Measurements from ENCODE around the gene LRRC8C.

Gene LRRC8C

GRCh38 chr1:89594096-89594740 lies 38.7 kb upstream of the LRRC8C start:
- no CpG with 5 or more reads among the region's 4 CpGs for WGBS (ENCODE audit: extremely low coverage, insufficient coverage, insufficient read length)
- no peak overlapping the region for H2BK12ac ChIP-seq (ENCODE audit: low read length)
- H3K36me3 ChIP-seq (ENCODE audit: control insufficient read depth in 1 of 2, insufficient read depth in 2 of 2, low read length in 2 of 2), result no peaks in the 10 kb centered on the region
- H3K4me1 ChIP-seq (ENCODE audit: control insufficient read depth in 1 of 2, insufficient read depth in 2 of 2, low read length in 2 of 2), result peaks cover 6 to 10% of the 10 kb centered on the region in 2 experiments
- H4K8ac ChIP-seq (ENCODE audit: low read depth, low read length), result no peak overlapping the region
- no peak overlapping the region for H3K4me3 ChIP-seq (ENCODE audit: low read depth, low read length)
- no peak overlapping the region for H3K18ac ChIP-seq (ENCODE audit: low read length)
- DNase-seq, result no peak
- no peaks in the 10 kb centered on the region for H3K79me2 ChIP-seq (ENCODE audit: control insufficient read depth, insufficient read depth, low read length, poor library complexity)
- H2BK5ac ChIP-seq (ENCODE audit: low read depth, low read length, poor library complexity), result no peak overlapping the region
- no peak overlapping the region for H3K4ac ChIP-seq (ENCODE audit: low read depth, low read length)
- H3K9me3 ChIP-seq (ENCODE audit: insufficient read depth, low read depth, low read length), result no peaks in the 10 kb centered on the region
- H3K79me1 ChIP-seq (ENCODE audit: low read length), result no peaks in the 10 kb centered on the region
- H4K91ac ChIP-seq (ENCODE audit: low read depth, low read length), result no peak overlapping the region
- H3K27ac ChIP-seq (ENCODE audit: low read depth, low read length), result no peak overlapping the region
- H3K23ac ChIP-seq (ENCODE audit: low read length), result no peak overlapping the region
- no peak overlapping the region for H2AK5ac ChIP-seq (ENCODE audit: low read length)
- H3K27me3 ChIP-seq (ENCODE audit: insufficient read depth, low read length), result no peaks in the 10 kb centered on the region
- no peak overlapping the region for H2BK120ac ChIP-seq (ENCODE audit: insufficient read depth, low read length, poor library complexity)
- H3K14ac ChIP-seq (ENCODE audit: low read length), result no peak overlapping the region
- no peak overlapping the region for H3K9ac ChIP-seq (ENCODE audit: low read length)
- H3K4me2 ChIP-seq (ENCODE audit: low read length), result no peak overlapping the region
- H2AFZ ChIP-seq (ENCODE audit: insufficient read depth, low read length, poor library complexity), result no peak overlapping the region
- no peak overlapping the region for H4K12ac ChIP-seq (ENCODE audit: low read depth, low read length)

GRCh38 chr1:89596698-89597097 lies 36.2 kb upstream of the LRRC8C start:
- H3K14ac ChIP-seq (ENCODE audit: low read length), result no peak overlapping the region
- no peaks in the 10 kb centered on the region for H3K9me3 ChIP-seq (ENCODE audit: insufficient read depth, low read depth, low read length)
- H3K4me3 ChIP-seq (ENCODE audit: low read depth, low read length), result no peak overlapping the region
- H3K4me2 ChIP-seq (ENCODE audit: low read length), result no peak overlapping the region
- WGBS (ENCODE audit: extremely low coverage, insufficient coverage, insufficient read length), result no CpG with 5 or more reads among the region's 2 CpGs
- no peaks in the 10 kb centered on the region for H3K79me1 ChIP-seq (ENCODE audit: low read length)
- H4K91ac ChIP-seq (ENCODE audit: low read depth, low read length), result no peak overlapping the region
- no peak overlapping the region for H3K9ac ChIP-seq (ENCODE audit: low read length)
- no peak overlapping the region for H4K8ac ChIP-seq (ENCODE audit: low read depth, low read length)
- no peaks in the 10 kb centered on the region for H3K27me3 ChIP-seq (ENCODE audit: insufficient read depth, low read length)
- H3K18ac ChIP-seq (ENCODE audit: low read length), result no peak overlapping the region
- no peak overlapping the region for H3K4ac ChIP-seq (ENCODE audit: low read depth, low read length)
- H4K12ac ChIP-seq (ENCODE audit: low read depth, low read length), result no peak overlapping the region
- H2AK5ac ChIP-seq (ENCODE audit: low read length), result no peak overlapping the region
- H3K23ac ChIP-seq (ENCODE audit: low read length), result no peak overlapping the region
- H2BK5ac ChIP-seq (ENCODE audit: low read depth, low read length, poor library complexity), result no peak overlapping the region
- H2AFZ ChIP-seq (ENCODE audit: insufficient read depth, low read length, poor library complexity), result no peak overlapping the region
- H2BK12ac ChIP-seq (ENCODE audit: low read length), result no peak overlapping the region
- no peaks in the 10 kb centered on the region for H3K36me3 ChIP-seq (ENCODE audit: control insufficient read depth in 1 of 2, insufficient read depth in 2 of 2, low read length in 2 of 2)
- H3K4me1 ChIP-seq (ENCODE audit: control insufficient read depth in 1 of 2, insufficient read depth in 2 of 2, low read length in 2 of 2), result no peaks in the 10 kb centered on the region
- DNase-seq, result no peak
- H2BK120ac ChIP-seq (ENCODE audit: insufficient read depth, low read length, poor library complexity), result no peak overlapping the region
- H3K79me2 ChIP-seq (ENCODE audit: control insufficient read depth, insufficient read depth, low read length, poor library complexity), result no peaks in the 10 kb centered on the region
- H3K27ac ChIP-seq (ENCODE audit: low read depth, low read length), result no peak overlapping the region

- H2AK5ac ChIP-seq (ENCODE audit: low read length), result no peak overlapping the region
- no peak overlapping the region for H3K4me3 ChIP-seq (ENCODE audit: low read depth, low read length)
- H3K9ac ChIP-seq (ENCODE audit: low read length), result no peak overlapping the region
- H4K8ac ChIP-seq (ENCODE audit: low read depth, low read length), result no peak overlapping the region
- peak in 1 of 2 donors; percentile 77 for DNase-seq
- H3K79me2 ChIP-seq (ENCODE audit: control insufficient read depth, insufficient read depth, low read length, poor library complexity), result no peaks in the 10 kb centered on the region
- no peaks in the 10 kb centered on the region for H3K27me3 ChIP-seq (ENCODE audit: insufficient read depth, low read length)
- no peak overlapping the region for H3K27ac ChIP-seq (ENCODE audit: low read depth, low read length)
- H3K36me3 ChIP-seq (ENCODE audit: control insufficient read depth in 1 of 2, insufficient read depth in 2 of 2, low read length in 2 of 2), result no peaks in the 10 kb centered on the region
- WGBS (ENCODE audit: extremely low coverage, insufficient coverage, insufficient read length), result no CpG with 5 or more reads among the region's 5 CpGs
- no peaks in the 10 kb centered on the region for H3K9me3 ChIP-seq (ENCODE audit: insufficient read depth, low read depth, low read length)
- no peak overlapping the region for H2AFZ ChIP-seq (ENCODE audit: insufficient read depth, low read length, poor library complexity)
- H3K4me2 ChIP-seq (ENCODE audit: low read length), result no peak overlapping the region
- H4K12ac ChIP-seq (ENCODE audit: low read depth, low read length), result no peak overlapping the region
- H3K18ac ChIP-seq (ENCODE audit: low read length), result no peak overlapping the region
- no peak overlapping the region for H3K4ac ChIP-seq (ENCODE audit: low read depth, low read length)
- no peak overlapping the region for H3K14ac ChIP-seq (ENCODE audit: low read length)
- H3K4me1 ChIP-seq (ENCODE audit: control insufficient read depth in 1 of 2, insufficient read depth in 2 of 2, low read length in 2 of 2), result no peaks in the 10 kb centered on the region
- no peak overlapping the region for H4K91ac ChIP-seq (ENCODE audit: low read depth, low read length)
- H3K23ac ChIP-seq (ENCODE audit: low read length), result no peak overlapping the region
- no peak overlapping the region for H2BK5ac ChIP-seq (ENCODE audit: low read depth, low read length, poor library complexity)
- H2BK120ac ChIP-seq (ENCODE audit: insufficient read depth, low read length, poor library complexity), result no peak overlapping the region
- no peak overlapping the region for H2BK12ac ChIP-seq (ENCODE audit: low read length)
- H3K79me1 ChIP-seq (ENCODE audit: low read length), result no peaks in the 10 kb centered on the region
These were observed 34.2 kb upstream of the LRRC8C start for GRCh38 chr1:89598450-89599331.

- H3K27ac ChIP-seq (ENCODE audit: low read depth, low read length), result no peak overlapping the region
- no peak for DNase-seq
- no peak overlapping the region for H4K91ac ChIP-seq (ENCODE audit: low read depth, low read length)
- no peaks in the 10 kb centered on the region for H3K36me3 ChIP-seq (ENCODE audit: control insufficient read depth in 1 of 2, insufficient read depth in 2 of 2, low read length in 2 of 2)
- H3K14ac ChIP-seq (ENCODE audit: low read length), result no peak overlapping the region
- no peak overlapping the region for H3K18ac ChIP-seq (ENCODE audit: low read length)
- H4K12ac ChIP-seq (ENCODE audit: low read depth, low read length), result no peak overlapping the region
- H2BK5ac ChIP-seq (ENCODE audit: low read depth, low read length, poor library complexity), result no peak overlapping the region
- H3K79me1 ChIP-seq (ENCODE audit: low read length), result no peaks in the 10 kb centered on the region
- no peaks in the 10 kb centered on the region for H3K79me2 ChIP-seq (ENCODE audit: control insufficient read depth, insufficient read depth, low read length, poor library complexity)
- no peak overlapping the region for H4K8ac ChIP-seq (ENCODE audit: low read depth, low read length)
- no peak overlapping the region for H3K4me3 ChIP-seq (ENCODE audit: low read depth, low read length)
- H3K4me2 ChIP-seq (ENCODE audit: low read length), result no peak overlapping the region
- no peak overlapping the region for H3K9ac ChIP-seq (ENCODE audit: low read length)
- H2BK12ac ChIP-seq (ENCODE audit: low read length), result no peak overlapping the region
- H2BK120ac ChIP-seq (ENCODE audit: insufficient read depth, low read length, poor library complexity), result no peak overlapping the region
- WGBS (ENCODE audit: extremely low coverage, insufficient coverage, insufficient read length), result no CpG with 5 or more reads among the region's 2 CpGs
- H3K27me3 ChIP-seq (ENCODE audit: insufficient read depth, low read length), result no peaks in the 10 kb centered on the region
- no peak overlapping the region for H3K23ac ChIP-seq (ENCODE audit: low read length)
- H2AFZ ChIP-seq (ENCODE audit: insufficient read depth, low read length, poor library complexity), result no peak overlapping the region
- no peaks in the 10 kb centered on the region for H3K4me1 ChIP-seq (ENCODE audit: control insufficient read depth in 1 of 2, insufficient read depth in 2 of 2, low read length in 2 of 2)
- H3K4ac ChIP-seq (ENCODE audit: low read depth, low read length), result no peak overlapping the region
- no peak overlapping the region for H2AK5ac ChIP-seq (ENCODE audit: low read length)
- no peaks in the 10 kb centered on the region for H3K9me3 ChIP-seq (ENCODE audit: insufficient read depth, low read depth, low read length)
These were observed 33.6 kb upstream of the LRRC8C start for GRCh38 chr1:89599332-89599630.
